HT1080 (cell line): ENCODE data around the gene SLC25A24. TPM values are rescaled to one million over a fixed set of nuclear protein-coding genes. Genes with fewer than 3 reads are reported as not detected.
A peak's percentile ranks its signal among the peaks of the same experiment; 100 is the strongest.
"Not testable (repeated sequence)": the region's sequence is repeated elsewhere in the genome, so short reads cannot be mapped to it uniquely, and the experiment has no call there.

Source experiments
- DNase-seq: peaks from one replicate; pipeline ENCODE4 v3.0.0-alpha.2; 2015; ENCODE audit warnings: low read depth
- total RNA-seq: library from RNA; depleted of rRNA; stranded (reverse); fragments of >200 nt; shearing (Covaris generic); gene quantifications from 2 replicates; pipeline ENCODE4 v1.2.3, GENCODE V29; 2014

The SLC25A24 gene
- total RNA-seq, 1 experiment from 2014 or later = 32.7 TPM

DNA sequence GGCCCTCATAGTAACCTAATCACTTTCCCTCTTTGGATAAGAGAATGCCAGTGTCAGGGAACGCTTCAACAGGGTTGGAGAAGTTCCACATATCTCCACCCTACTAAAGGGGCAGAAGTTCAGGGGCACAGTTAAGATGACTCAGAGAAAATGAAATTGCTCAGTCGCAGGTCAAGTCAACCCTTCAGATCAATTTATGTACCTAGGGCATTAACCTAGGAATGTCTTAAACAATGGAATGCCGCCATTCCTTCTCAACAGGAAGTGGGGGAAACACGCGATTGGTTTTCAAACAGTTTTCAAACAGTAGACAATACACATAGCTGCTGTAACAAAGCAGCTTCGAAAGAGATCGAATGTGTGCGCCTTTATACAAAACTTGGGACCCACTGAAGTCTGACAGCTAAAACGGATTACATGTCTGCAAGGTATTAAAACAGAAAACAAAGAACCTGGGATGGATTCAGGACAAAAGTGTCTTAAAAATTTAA, 897 bp downstream of the SLC25A24 start:
- DNase-seq = peak; percentile 58

DNA sequence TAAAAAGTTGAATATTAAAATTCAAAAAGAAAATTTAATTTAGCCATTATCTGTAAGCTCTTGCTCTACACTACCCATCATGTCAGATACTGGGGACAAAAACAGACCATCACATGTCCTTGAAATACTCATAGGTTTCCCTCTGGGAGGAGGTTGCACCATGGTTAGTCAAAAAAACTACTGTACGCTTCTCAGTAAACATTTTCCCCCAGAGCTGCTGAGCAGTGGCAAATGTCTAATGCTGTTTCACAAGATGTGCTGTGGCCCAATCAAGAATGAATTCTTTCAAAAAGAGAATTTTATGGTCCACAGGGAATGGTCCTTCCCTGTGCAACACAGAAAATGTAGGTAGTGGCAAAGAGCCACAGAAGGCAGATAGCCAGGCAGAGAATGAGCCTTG, 6.1 kb downstream of the SLC25A24 start:
- DNase-seq = no peak

DNA sequence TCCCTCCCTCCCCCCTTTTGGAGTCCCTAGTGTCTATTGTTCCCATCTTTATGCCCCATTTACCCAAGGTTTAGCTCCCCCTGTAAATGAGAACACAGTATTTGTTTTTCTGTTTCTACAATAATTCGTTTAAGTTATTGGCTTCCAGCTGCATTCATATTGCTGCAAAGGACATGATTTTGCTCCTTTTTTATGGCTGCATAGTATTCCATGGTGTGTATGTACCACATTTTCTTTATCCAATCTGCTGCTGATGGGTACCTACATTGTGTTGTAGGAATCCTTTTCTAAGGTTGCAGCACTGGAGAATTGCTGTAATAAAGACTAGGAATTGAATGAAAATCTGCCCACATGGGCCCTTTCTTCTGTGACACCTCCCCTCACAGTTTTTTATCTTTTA, 6.8 kb downstream of the SLC25A24 start:
- DNase-seq = no peak

GRCh38 chr1:108192581-108192980, 7.6 kb downstream of the SLC25A24 start:
- DNase-seq = no peak

GRCh38 chr1:108190686-108191416, 9.3 kb downstream of the SLC25A24 start:
- DNase-seq = no peak

DNA sequence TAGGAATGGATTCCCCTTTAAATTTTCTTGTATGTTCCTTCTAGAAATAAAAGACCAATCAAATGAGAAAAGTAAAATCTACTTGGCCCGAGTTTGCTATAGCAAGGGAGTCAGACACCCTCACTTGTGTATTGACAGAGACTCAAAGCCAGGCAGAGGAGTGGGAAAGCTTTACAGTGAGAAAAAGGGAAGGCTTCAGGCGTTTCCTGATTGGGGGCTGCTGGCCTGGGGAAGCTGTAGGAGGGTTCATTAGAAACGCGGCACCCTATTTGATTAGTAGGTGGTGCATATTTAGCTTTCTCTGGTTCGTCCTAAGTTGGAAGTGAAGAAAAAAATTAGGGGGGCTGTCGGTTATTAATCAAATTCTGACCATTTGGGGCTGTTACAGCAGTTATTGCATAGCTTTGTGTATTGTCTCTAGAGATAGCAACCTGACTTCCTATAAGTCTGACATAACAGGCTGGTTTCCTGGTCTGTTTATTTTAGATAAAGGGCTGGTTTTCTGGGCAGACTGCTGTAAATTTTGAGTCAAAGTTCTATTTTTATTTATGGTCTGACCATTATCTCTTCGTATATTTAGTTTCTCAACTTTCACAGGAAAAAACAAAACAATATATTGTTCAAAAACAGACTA, 10.0 kb downstream of the SLC25A24 start:
- no peak for DNase-seq

DNA sequence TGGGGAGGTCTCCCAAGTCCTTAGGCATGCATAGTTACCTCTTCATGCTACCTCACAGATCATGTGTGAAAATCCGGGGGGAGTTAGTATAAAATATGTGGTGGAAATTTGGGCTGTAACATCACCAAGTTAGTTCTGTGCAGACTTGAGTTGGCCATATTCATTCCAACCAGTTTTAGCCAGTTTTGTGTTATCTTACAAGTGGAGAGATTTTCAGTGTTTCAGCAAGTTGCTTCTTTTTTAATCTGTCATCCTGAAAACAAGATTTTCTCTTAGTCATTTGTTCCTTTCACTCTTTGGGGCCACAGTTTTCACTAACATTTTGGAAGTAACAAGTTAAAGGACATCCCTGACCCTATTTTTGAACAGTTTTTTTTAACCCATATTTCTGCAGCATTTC, 11.3 kb downstream of the SLC25A24 start:
- no peak for DNase-seq

DNA sequence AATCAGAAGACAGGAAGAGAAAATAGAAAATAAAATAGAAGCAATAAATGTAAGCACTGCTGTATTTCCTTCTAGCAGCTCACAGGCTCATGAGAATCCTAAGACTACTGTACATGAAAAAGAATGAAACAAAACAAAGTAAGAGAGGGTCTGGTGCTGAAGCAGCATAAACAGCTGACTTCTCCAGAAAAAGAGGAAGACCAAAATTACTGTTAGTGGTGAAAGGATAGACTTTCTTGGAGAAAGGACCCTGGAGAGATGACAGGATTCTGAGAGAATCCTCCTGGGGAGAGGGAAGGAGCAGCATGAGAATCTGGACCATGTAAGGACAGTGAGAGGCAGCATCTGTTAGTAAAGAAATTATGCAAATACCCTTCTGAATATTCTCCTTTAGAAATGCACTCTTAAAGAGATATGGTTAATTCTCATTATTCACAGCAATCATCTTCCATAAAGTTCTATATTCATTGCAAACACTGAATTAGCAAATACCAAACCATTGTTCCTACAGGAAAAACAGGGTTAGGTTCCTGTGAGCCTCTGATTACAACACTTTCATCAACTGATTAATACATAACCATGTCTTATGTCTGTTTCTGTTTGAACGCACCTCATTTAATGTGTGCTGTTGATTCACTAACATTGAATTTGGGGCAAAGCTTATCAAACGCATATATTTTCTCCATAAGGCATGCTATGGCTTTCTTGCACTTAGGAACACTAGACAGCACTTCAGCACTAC, 17.0 kb downstream of the SLC25A24 start:
- DNase-seq = no peak

DNA sequence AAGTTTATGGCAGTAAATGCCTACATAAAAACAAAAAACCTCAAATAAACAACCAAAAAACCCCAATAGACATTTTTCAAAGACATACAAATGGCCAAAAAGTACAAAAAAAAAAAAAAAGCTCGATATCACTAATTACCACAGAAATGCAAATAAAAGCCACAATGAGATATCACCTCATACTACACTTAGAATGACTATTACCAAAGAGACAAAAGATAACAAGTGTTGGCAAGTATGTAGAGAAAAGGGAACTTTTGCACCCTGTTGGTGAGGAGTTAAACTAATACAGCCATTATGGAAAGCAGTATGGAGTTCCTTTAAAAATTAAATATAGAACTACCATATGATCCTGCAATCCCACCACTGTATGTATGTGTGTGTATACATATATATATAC, 21.1 kb downstream of the SLC25A24 start:
- no peak for DNase-seq

DNA sequence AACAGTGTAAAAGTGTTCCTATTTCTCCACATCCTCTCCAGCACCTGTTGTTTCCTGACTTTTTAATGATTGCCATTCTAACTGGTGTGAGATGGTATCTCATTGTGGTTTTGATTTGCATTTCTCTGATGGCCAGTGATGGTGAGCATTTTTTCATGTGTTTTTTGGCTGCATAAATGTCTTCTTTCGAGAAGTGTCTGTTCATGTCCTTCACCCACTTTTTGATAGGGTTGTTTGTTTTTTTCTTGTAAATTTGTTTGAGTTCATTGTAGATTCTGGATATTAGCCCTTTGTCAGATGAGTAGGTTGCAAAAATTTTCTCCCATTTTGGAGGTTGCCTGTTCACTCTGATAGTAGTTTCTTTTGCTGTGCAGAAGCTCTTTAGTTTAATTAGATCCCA, 37.7 kb downstream of the SLC25A24 start:
- DNase-seq = not testable (repeated sequence)

GRCh38 chr1:108159951-108160350, 40.2 kb downstream of the SLC25A24 start:
- not testable (repeated sequence) for DNase-seq

GRCh38 chr1:108158893-108159453, 41.2 kb downstream of the SLC25A24 start:
- no peak for DNase-seq

- peak; percentile 29 for DNase-seq
These were observed 45.8 kb downstream of the SLC25A24 start for GRCh38 chr1:108154314-108154713.

DNA sequence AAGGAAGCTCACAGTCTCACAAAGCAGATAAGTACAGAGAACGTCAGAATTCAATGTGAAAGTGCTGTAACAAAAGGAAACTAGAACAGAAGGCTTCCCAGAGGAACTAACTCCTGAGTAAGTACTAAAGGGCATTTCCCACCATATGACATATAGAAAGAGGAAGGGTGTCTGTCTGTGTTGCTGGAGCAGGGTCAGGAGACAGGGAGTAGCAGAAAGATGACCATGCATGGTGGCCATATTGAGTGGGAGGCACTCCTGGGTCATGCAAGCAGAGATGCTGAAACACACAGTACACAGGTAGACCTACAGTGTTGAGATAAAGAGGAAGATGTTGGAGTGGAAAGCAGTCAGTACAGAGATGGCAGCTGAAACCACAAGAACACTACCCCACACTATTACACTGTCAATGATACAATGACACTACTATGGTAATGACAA, 47.3 kb downstream of the SLC25A24 start:
- no peak for DNase-seq

DNA sequence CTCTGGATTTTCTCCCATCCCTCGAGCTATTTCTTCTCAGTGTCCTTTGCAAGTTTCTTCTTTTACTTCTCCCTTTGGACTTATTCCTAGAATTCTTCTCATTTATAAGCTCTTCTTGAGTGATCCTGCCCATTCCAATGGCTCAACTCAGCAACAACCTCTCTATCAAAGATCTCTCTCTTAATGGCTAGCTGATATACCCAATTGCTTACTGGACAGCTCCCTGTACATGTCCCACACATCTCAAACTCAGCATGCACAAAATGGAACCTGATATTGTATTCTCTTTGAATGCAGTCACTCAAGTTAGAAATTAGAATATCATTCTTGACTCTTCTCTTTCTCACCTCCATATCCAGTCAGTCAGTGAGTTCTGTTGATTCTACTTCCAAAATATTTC, 48.6 kb downstream of the SLC25A24 start:
- DNase-seq = no peak

- no peak for DNase-seq
These were observed 50.2 kb downstream of the SLC25A24 start for GRCh38 chr1:108149796-108150467.

DNA sequence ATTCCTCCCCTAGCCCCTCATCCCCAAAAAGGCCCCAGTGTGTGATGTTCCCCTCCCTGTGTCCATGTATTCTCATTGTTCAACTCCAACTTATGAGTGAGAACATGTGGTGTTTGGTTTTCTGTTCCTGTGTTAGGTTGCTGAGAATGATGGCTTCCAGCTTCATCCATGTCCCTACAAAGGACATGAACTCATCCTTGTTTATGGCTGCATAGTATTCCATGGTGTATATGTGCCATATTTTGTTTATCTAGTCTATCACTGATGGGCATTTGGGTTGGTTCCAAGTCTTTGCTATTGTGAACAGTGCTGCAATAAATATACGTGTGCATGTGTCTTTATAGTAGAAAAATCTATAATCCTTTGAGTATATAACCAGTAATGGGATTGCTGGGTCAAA, 55.6 kb downstream of the SLC25A24 start:
- not testable (repeated sequence) for DNase-seq

- no peak for DNase-seq
These were observed 57.3 kb downstream of the SLC25A24 start for GRCh38 chr1:108142773-108143394.

DNA sequence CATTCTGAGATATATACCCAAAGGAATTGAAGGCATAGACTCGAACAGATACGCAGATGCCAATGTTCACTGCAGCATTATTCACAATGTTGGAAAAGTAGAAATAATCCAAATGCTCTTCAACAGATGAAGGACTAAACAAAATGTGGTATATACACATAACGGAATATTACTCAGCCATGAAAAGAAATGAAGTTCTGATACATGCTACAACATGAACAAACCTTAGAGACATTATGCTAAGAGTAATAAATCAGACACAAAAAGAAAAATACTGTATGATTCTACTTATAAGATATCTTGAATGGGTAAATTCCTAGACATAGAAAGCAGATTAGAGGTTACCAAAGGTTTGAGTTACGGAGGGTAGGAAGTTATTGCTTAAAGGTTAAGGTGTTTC, 57.9 kb downstream of the SLC25A24 start:
- no peak for DNase-seq

- no peak for DNase-seq
These were observed 58.5 kb downstream of the SLC25A24 start for GRCh38 chr1:108141621-108142020.

GRCh38 chr1:108140936-108141335, 59.2 kb downstream of the SLC25A24 start:
- no peak for DNase-seq
